Left lung (tissue), 10 donors: ENCODE results near the gene RIPK3. TPM values are rescaled to one million over a fixed set of nuclear protein-coding genes. Genes with fewer than 3 reads are reported as not detected.

Source experiments
- ATAC-seq: fragments of 200-7000 bp; cut with Tn5 transposase; one replicate; pipeline ENCODE4 v1.9.1; 2020; ENCODE audit warnings: moderate library complexity
- DNase-seq, 4 donors: peaks; one replicate each; pipeline ENCODE4 v3.0.0-alpha.2; 2013 to 2020
- H3K27ac ChIP-seq, 2 donors: fragments of 200-600 bp; sonication (generic) in 1 of 2; one replicate each; pipeline versions ENCODE4 v1.5.0 to v1.8.0; 2020 to 2021
- H3K27me3 ChIP-seq, 2 donors: fragments of 200-600 bp; sonication (generic) in 1 of 2; one replicate each; pipeline versions ENCODE4 v1.5.0 to v1.8.0; 2020 to 2021
- H3K36me3 ChIP-seq, 2 donors: fragments of 200-600 bp; sonication (generic) in 1 of 2; one replicate each; pipeline versions ENCODE4 v1.5.0 to v1.8.0; 2020 to 2021
- H3K4me1 ChIP-seq, 2 donors: fragments of 200-600 bp; one replicate each; pipeline ENCODE4 v1.8.0; 2021
- H3K4me3 ChIP-seq, 2 donors: fragments of 200-600 bp; sonication (generic) in 1 of 2; one replicate each; pipeline versions ENCODE4 v1.5.0 to v1.8.0; 2020 to 2021; ENCODE audit warnings: mild to moderate bottlenecking in 1 of 2
- H3K9me3 ChIP-seq, 2 donors: fragments of 200-600 bp; sonication (generic) in 1 of 2; one replicate each; pipeline versions ENCODE4 v1.5.0 to v1.8.0; 2020 to 2021
- intact Hi-C, 2 donors: fragments of 100-400 bp; cut with DNase I; formaldehyde crosslinking; loops; one replicate each; pipeline versions ENCODE4 v1.11.2 to v1.14.2; 2022
- polyA plus RNA-seq, 6 donors: library from polyadenylated mRNA; unstranded; fragments of 120-200 nt; gene quantifications; one replicate each; pipeline ENCODE4 v1.2.1, GENCODE V29; 2013; ENCODE audit not compliant: insufficient read length in 6 of 6
- total RNA-seq, 2 donors: library from RNA; stranded (reverse); fragmentation: NEBNext Ultra II Directional; extraction: Animal tissue kit (Norgen Biotek cat#: 25700); gene quantifications; one replicate each; pipeline ENCODE4 v1.2.1, GENCODE V29; 2021
- TF ChIP-seq, protein P1 (sequence below), 2 donors: fragments of 200-600 bp; sonication (generic) in 1 of 2; IDR thresholded peaks; one replicate each; pipeline versions ENCODE4 v1.5.0 to v1.8.0; 2021; ENCODE audit warnings: antibody characterized with exemption in 2 of 2
- donor health status: DM: no; HTN: yes; CAD: no.
- donor health status: DM: no; HTN: no; CAD: no.

The RIPK3 gene
- total and polyA plus RNA-seq, 8 donors: 2.4 to 26.3 (median 3.3) TPM

DNA sequence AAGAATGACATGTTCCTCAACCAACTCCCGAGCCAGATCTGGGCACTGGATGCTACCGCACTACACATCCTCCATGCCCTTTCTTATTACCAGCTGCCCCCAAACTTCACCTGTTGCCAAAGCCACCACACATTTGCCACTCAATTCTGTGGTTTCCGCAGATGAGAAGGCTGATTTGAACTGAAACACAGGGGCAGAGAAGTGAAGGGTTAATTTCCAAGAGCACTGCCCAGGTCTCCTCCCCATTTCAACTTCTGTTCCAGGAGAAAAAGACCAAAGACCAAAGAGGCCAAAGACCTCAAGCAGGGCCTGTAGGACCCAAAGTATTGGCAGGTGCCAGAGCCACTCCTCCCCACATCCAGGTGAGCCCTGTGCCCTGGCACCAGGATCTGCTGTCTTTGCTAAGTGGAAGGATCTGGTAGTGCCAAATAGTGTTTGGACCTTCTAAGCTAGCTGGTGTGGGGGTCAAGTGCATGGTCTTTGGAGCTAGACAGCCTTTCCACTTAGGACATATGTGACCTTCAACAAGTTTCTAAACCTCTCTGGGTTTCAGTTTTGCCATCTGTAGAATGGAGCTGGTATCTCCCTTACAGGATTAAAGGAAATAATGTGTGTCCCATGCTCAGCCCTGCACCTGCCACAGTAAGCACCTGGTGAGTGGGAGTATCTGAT is 48.2 kb downstream of the RIPK3 start:
- Histone ChIP-seq H3K4me3 (no peak overlapping the region), H3K27ac (no peak overlapping the region), H3K36me3 (peaks cover 0 to 69% of the 10 kb centered on the region in 2 donors), H3K9me3 (no peaks in the 10 kb centered on the region), H3K4me1 (peaks cover 0 to 3% of the 10 kb centered on the region in 2 donors), H3K27me3 (no peaks in the 10 kb centered on the region)
- ATAC-seq (no peak), DNase-seq (no peak)
- TF ChIP-seq, protein P1, sequence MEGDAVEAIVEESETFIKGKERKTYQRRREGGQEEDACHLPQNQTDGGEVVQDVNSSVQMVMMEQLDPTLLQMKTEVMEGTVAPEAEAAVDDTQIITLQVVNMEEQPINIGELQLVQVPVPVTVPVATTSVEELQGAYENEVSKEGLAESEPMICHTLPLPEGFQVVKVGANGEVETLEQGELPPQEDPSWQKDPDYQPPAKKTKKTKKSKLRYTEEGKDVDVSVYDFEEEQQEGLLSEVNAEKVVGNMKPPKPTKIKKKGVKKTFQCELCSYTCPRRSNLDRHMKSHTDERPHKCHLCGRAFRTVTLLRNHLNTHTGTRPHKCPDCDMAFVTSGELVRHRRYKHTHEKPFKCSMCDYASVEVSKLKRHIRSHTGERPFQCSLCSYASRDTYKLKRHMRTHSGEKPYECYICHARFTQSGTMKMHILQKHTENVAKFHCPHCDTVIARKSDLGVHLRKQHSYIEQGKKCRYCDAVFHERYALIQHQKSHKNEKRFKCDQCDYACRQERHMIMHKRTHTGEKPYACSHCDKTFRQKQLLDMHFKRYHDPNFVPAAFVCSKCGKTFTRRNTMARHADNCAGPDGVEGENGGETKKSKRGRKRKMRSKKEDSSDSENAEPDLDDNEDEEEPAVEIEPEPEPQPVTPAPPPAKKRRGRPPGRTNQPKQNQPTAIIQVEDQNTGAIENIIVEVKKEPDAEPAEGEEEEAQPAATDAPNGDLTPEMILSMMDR (IDR thresholded peaks at IDR 0.05): no peak
- intact Hi-C loops: no loop called here

DNA sequence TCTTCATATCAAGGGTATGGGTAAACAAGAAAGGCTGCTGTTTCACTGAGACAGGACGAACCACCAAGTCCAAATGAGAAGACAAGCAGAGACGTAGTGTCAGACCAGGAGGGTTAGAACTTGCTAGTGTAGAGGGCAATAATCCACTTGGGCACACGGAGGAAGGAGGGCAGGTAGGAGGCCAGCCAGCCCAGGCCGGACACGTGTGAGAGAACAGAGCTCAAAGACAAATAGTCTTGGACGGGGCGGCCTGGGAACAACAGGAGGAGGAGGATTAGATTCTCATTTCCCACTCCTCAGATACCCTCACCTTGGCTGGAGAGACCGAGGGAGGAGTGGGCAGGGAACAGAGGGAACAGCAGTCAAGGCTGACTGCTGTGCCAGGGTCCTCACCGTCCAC is 49.0 kb downstream of the RIPK3 start:
- no peaks in the 10 kb centered on the region for H3K27me3 ChIP-seq
- H3K27ac ChIP-seq: no peak overlapping the region
- DNase-seq (no peak), ATAC-seq (no peak)
- H3K4me1 ChIP-seq: no peaks in the 10 kb centered on the region
- no peaks in the 10 kb centered on the region for H3K9me3 ChIP-seq
- TF ChIP-seq, protein P1 (IDR thresholded peaks at IDR 0.05): no peak
- intact Hi-C loops: no loop called here
- peaks cover 0 to 63% of the 10 kb centered on the region in 2 donors for H3K36me3 ChIP-seq
- H3K4me3 ChIP-seq: no peak overlapping the region

DNA sequence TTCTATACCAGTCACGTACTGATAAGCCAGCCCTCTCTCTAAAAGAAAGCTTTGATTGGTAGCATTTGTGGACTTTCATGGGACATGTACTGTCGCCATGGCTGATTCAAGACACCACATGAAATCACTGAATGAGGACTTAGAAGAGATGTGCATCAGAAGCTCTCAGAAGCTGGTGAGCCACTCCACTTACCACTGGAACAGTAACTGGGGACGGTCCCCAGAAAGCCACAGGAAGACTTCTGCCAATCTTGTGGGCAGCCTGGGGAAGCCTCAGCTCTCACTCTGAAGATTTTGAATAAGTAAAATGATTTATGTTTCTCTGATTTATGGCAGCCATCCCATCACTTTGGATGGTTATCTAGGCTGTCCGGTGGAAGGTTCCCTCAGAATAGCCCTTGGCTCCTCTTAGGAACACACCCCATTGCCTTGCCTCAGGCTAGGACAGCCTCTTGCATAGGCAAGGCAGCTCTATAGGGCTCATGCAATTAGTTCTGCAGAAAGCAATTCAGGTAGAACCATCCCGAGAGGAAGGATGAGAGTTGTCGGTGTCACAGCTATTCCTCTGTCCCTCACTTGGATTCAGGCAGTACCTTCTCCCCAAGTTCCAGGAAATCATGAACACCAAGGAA is 50.0 kb downstream of the RIPK3 start:
- H3K9me3 ChIP-seq: no peaks in the 10 kb centered on the region
- H3K4me1 ChIP-seq: no peaks in the 10 kb centered on the region
- H3K36me3 ChIP-seq: peaks cover 0 to 54% of the 10 kb centered on the region in 2 donors
- TF ChIP-seq, protein P1 (IDR thresholded peaks at IDR 0.05): no peak
- no peak for ATAC-seq
- no peak for DNase-seq
- intact Hi-C loops: no loop called here
- no peaks in the 10 kb centered on the region for H3K27me3 ChIP-seq
- H3K4me3 ChIP-seq: no peak overlapping the region
- no peak overlapping the region for H3K27ac ChIP-seq

DNA sequence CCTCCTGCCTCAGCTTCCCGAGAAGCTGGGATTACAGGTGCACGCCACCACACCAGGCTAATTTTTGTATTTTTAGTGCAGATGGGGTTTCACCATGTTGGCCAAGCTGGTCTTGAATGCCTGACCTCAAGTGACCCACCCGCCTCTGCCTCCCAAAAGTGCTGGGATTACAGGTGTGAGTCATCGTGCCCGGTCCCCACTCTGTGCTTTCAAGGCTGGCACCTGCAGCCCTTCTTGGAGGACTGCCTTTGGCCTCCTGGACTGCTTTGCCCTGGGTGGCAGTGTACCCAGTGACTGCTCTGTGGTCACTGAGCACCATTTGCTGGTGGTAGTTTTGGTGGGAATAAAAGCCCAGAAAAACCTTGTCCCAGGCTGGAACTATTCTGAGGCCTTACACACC is 52.8 kb downstream of the RIPK3 start:
- no peak for DNase-seq
- no peaks in the 10 kb centered on the region for H3K27me3 ChIP-seq

More for the DNA sequence above, 52.8 kb downstream of the RIPK3 start:
- no peak for ATAC-seq
- Histone ChIP-seq H3K4me1 (peaks cover 0 to 10% of the 10 kb centered on the region in 2 donors), H3K4me3 (no peak overlapping the region), H3K27ac (no peak overlapping the region), H3K36me3 (peaks cover 0 to 36% of the 10 kb centered on the region in 2 donors), H3K9me3 (no peaks in the 10 kb centered on the region)
- intact Hi-C loops: no loop called here
- TF ChIP-seq, protein P1 (IDR thresholded peaks at IDR 0.05): no peak

Other genes starting within 250 kb of the RIPK3 start
Only the 30 nearest of the 33 such genes appear.
- 1 to 10 TPM; 1.6 to 2.7 TPM for gene NRL, start 225.0 kb downstream of the RIPK3 start, total RNA-seq
- 1 to 10 TPM in 5 of 6 donors, under 1 TPM in 1; 0.97 to 1.8 (median 1.4) TPM for gene NRL, start 225.0 kb downstream of the RIPK3 start, polyA plus RNA-seq
- gene FITM1, start 209.3 kb downstream of the RIPK3 start, total RNA-seq: under 1 TPM; 0.68 to 0.76 TPM
- 1 to 10 TPM in 4 of 6 donors, under 1 TPM in 2; 0.77 to 1.5 (median 1.0) TPM for gene FITM1, start 209.3 kb downstream of the RIPK3 start, polyA plus RNA-seq
- gene PSME1, start 203.8 kb downstream of the RIPK3 start, total RNA-seq: 100 to 1,000 TPM; 190 to 203 TPM
- 100 to 1,000 TPM; 189 to 236 (median 221) TPM for gene PSME1, start 203.8 kb downstream of the RIPK3 start, polyA plus RNA-seq
- 10 to 100 TPM; 16.2 to 18.1 TPM for gene EMC9, start 198.4 kb downstream of the RIPK3 start, total RNA-seq
- 10 to 100 TPM; 13.5 to 24.3 (median 23.0) TPM for gene EMC9, start 198.4 kb downstream of the RIPK3 start, polyA plus RNA-seq
- gene PSME2, start 193.4 kb downstream of the RIPK3 start, total RNA-seq: 100 to 1,000 TPM; 134 to 224 TPM
- 100 to 1,000 TPM; 126 to 164 (median 159) TPM for gene PSME2, start 193.4 kb downstream of the RIPK3 start, polyA plus RNA-seq
- gene RNF31, start 192.5 kb downstream of the RIPK3 start, total RNA-seq: 10 to 100 TPM; 49.3 to 61.5 TPM
- 10 to 100 TPM; 42.4 to 69.9 (median 54.6) TPM for gene RNF31, start 192.5 kb downstream of the RIPK3 start, polyA plus RNA-seq
- gene IRF9, start 178.7 kb downstream of the RIPK3 start, total RNA-seq: 100 to 1,000 TPM in 1 of 2 donors, 10 to 100 TPM in 1; 95.6 to 131 TPM
- 10 to 100 TPM; 53.4 to 69.9 (median 61.2) TPM for gene IRF9, start 178.7 kb downstream of the RIPK3 start, polyA plus RNA-seq
- 10 to 100 TPM; 27.0 to 31.6 TPM for gene REC8, start 167.9 kb downstream of the RIPK3 start, total RNA-seq
- gene REC8, start 167.9 kb downstream of the RIPK3 start, polyA plus RNA-seq: 10 to 100 TPM; 38.5 to 66.0 (median 44.3) TPM
- gene IPO4, start 151.2 kb downstream of the RIPK3 start, total RNA-seq: 10 to 100 TPM; 25.0 to 62.4 TPM
- 10 to 100 TPM; 22.6 to 39.5 (median 29.0) TPM for gene IPO4, start 151.2 kb downstream of the RIPK3 start, polyA plus RNA-seq
- 10 to 100 TPM; 64.9 to 72.5 TPM for gene TM9SF1, start 144.6 kb downstream of the RIPK3 start, total RNA-seq
- gene TM9SF1, start 144.6 kb downstream of the RIPK3 start, polyA plus RNA-seq: 10 to 100 TPM; 28.1 to 37.6 (median 32.4) TPM
- under 1 TPM; 0.37 to 0.55 TPM for gene TSSK4, start 134.3 kb downstream of the RIPK3 start, total RNA-seq
- 10 to 100 TPM in 5 of 6 donors, 1 to 10 TPM in 1; 9.6 to 16.1 (median 13.7) TPM for gene TSSK4, start 134.3 kb downstream of the RIPK3 start, polyA plus RNA-seq
- gene CHMP4A, start 126.5 kb downstream of the RIPK3 start, total RNA-seq: 10 to 100 TPM; 35.0 to 46.7 TPM
- 10 to 100 TPM; 52.8 to 64.6 (median 58.8) TPM for gene CHMP4A, start 126.5 kb downstream of the RIPK3 start, polyA plus RNA-seq
- 10 to 100 TPM; 12.4 to 13.8 TPM for gene MDP1, start 123.9 kb downstream of the RIPK3 start, total RNA-seq
- gene MDP1, start 123.9 kb downstream of the RIPK3 start, polyA plus RNA-seq: 10 to 100 TPM in 5 of 6 donors, 1 to 10 TPM in 1; 9.8 to 19.4 (median 11.7) TPM
- gene NEDD8, start 107.6 kb downstream of the RIPK3 start, total RNA-seq: 100 to 1,000 TPM; 162 to 163 TPM
- gene NEDD8, start 107.6 kb downstream of the RIPK3 start, polyA plus RNA-seq: 100 to 1,000 TPM; 185 to 219 (median 203) TPM
- gene GMPR2, start 107.1 kb downstream of the RIPK3 start, total RNA-seq: 10 to 100 TPM; 63.6 to 69.6 TPM
- gene GMPR2, start 107.1 kb downstream of the RIPK3 start, polyA plus RNA-seq: 100 to 1,000 TPM in 4 of 6 donors, 10 to 100 TPM in 2; 96.6 to 117 (median 114) TPM
- gene TINF2, start 97.4 kb downstream of the RIPK3 start, total RNA-seq: 100 to 1,000 TPM; 105 to 110 TPM
- gene TINF2, start 97.4 kb downstream of the RIPK3 start, polyA plus RNA-seq: 10 to 100 TPM; 52.2 to 67.0 (median 58.3) TPM
- 1 to 10 TPM; 7.6 to 9.6 TPM for gene TGM1, start 76.8 kb downstream of the RIPK3 start, total RNA-seq
- 1 to 10 TPM; 2.6 to 4.3 (median 3.2) TPM for gene TGM1, start 76.8 kb downstream of the RIPK3 start, polyA plus RNA-seq
- gene RABGGTA, start 68.4 kb downstream of the RIPK3 start, total RNA-seq: 10 to 100 TPM; 49.3 to 53.3 TPM
- 10 to 100 TPM; 20.2 to 28.7 (median 25.6) TPM for gene RABGGTA, start 68.4 kb downstream of the RIPK3 start, polyA plus RNA-seq
- gene DHRS1, start 40.2 kb downstream of the RIPK3 start, total RNA-seq: 10 to 100 TPM; 24.9 to 50.2 TPM
- 10 to 100 TPM; 37.7 to 55.5 (median 42.6) TPM for gene DHRS1, start 40.2 kb downstream of the RIPK3 start, polyA plus RNA-seq
- gene NOP9, start 40.1 kb downstream of the RIPK3 start, total RNA-seq: 10 to 100 TPM; 22.4 to 24.8 TPM
- gene NOP9, start 40.1 kb downstream of the RIPK3 start, polyA plus RNA-seq: 10 to 100 TPM; 22.4 to 28.4 (median 26.0) TPM
- 10 to 100 TPM in 1 of 2 donors, 1 to 10 TPM in 1; 9.2 to 22.7 TPM for gene CIDEB, start 32.0 kb downstream of the RIPK3 start, total RNA-seq
- 10 to 100 TPM in 5 of 6 donors, 1 to 10 TPM in 1; 9.5 to 14.8 (median 13.9) TPM for gene CIDEB, start 32.0 kb downstream of the RIPK3 start, polyA plus RNA-seq
- 1 to 10 TPM; 4.5 to 6.3 TPM for gene LTB4R2, start 29.9 kb downstream of the RIPK3 start, total RNA-seq
- 1 to 10 TPM; 4.0 to 5.9 (median 5.6) TPM for gene LTB4R2, start 29.9 kb downstream of the RIPK3 start, polyA plus RNA-seq
- gene LTB4R, start 28.5 kb downstream of the RIPK3 start, total RNA-seq: 10 to 100 TPM in 1 of 2 donors, 1 to 10 TPM in 1; 5.9 to 26.1 TPM
- gene LTB4R, start 28.5 kb downstream of the RIPK3 start, polyA plus RNA-seq: 1 to 10 TPM; 5.3 to 7.7 (median 6.5) TPM
- 10 to 100 TPM; 38.2 to 45.2 TPM for gene ADCY4, start 4.9 kb downstream of the RIPK3 start, total RNA-seq
- 10 to 100 TPM; 25.7 to 48.5 (median 32.2) TPM for gene ADCY4, start 4.9 kb downstream of the RIPK3 start, polyA plus RNA-seq
- 10 to 100 TPM; 39.4 to 64.2 TPM for gene NFATC4, start 28.2 kb upstream of the RIPK3 start, total RNA-seq
- 100 to 1,000 TPM in 1 of 6 donors, 10 to 100 TPM in 5; 72.2 to 102 (median 89.4) TPM for gene NFATC4, start 28.2 kb upstream of the RIPK3 start, polyA plus RNA-seq
- gene NYNRIN, start 59.0 kb upstream of the RIPK3 start, total RNA-seq: 10 to 100 TPM; 16.2 to 23.4 TPM
- 100 to 1,000 TPM in 3 of 6 donors, 10 to 100 TPM in 3; 86.3 to 120 (median 98.9) TPM for gene NYNRIN, start 59.0 kb upstream of the RIPK3 start, polyA plus RNA-seq
- gene CBLN3, start 89.7 kb upstream of the RIPK3 start, total RNA-seq: 1 to 10 TPM; 5.9 to 6.4 TPM
- 1 to 10 TPM; 2.2 to 4.1 (median 3.5) TPM for gene CBLN3, start 89.7 kb upstream of the RIPK3 start, polyA plus RNA-seq
- gene KHNYN, start 90.0 kb upstream of the RIPK3 start, total RNA-seq: 10 to 100 TPM; 48.0 to 49.3 TPM
- 10 to 100 TPM; 46.8 to 56.6 (median 51.3) TPM for gene KHNYN, start 90.0 kb upstream of the RIPK3 start, polyA plus RNA-seq
- 10 to 100 TPM; 32.7 to 40.7 TPM for gene SDR39U1, start 102.8 kb upstream of the RIPK3 start, total RNA-seq
- 10 to 100 TPM; 39.9 to 51.9 (median 47.7) TPM for gene SDR39U1, start 102.8 kb upstream of the RIPK3 start, polyA plus RNA-seq
- gene CMA1, start 168.3 kb upstream of the RIPK3 start, total RNA-seq: not detected
- under 1 TPM in 5 of 6 donors, not detected in 1; 0.17 to 0.74 (median 0.40) TPM for gene CMA1, start 168.3 kb upstream of the RIPK3 start, polyA plus RNA-seq